Neuronal stem cell (in vitro differentiated cells): ENCODE data around the gene TSPAN17.

Experiments
- DNase-seq: peaks from one replicate; pipeline ENCODE4 v3.0.0-alpha.2; 2013; ENCODE audit warnings: low spot score
- H2AFZ ChIP-seq: one replicate; pipeline ENCODE4 v1.6.1; 2013; ENCODE audit warnings: mild to moderate bottlenecking, low read length, inconsistent platforms
- H2AK5ac ChIP-seq: 2 replicates; pipeline ENCODE4 v1.6.1; 2013; ENCODE audit warnings: low read depth, mild to moderate bottlenecking, inconsistent platforms, low read length, moderate library complexity, mixed read lengths
- H2BK120ac ChIP-seq: 2 replicates; pipeline ENCODE4 v1.6.1; 2013; ENCODE audit warnings: low read depth, mild to moderate bottlenecking, inconsistent platforms, low read length, moderate library complexity, mixed read lengths
- H2BK12ac ChIP-seq: one replicate; pipeline ENCODE4 v1.6.1; 2013; ENCODE audit warnings: low read length, inconsistent platforms
- H2BK15ac ChIP-seq: 2 replicates; pipeline ENCODE4 v1.6.1; 2013; ENCODE audit warnings: mild to moderate bottlenecking, low read length, inconsistent platforms, mixed read lengths
- H2BK5ac ChIP-seq: one replicate; pipeline ENCODE4 v1.6.1; 2013; ENCODE audit warnings: inconsistent platforms, mild to moderate bottlenecking, low read length, moderate library complexity
- H3K14ac ChIP-seq: one replicate; pipeline ENCODE4 v1.6.1; 2013; ENCODE audit warnings: low read length, inconsistent platforms
- H3K18ac ChIP-seq: 2 replicates; pipeline ENCODE4 v1.6.1; 2013; ENCODE audit warnings: low read length, inconsistent platforms
- H3K23ac ChIP-seq: 2 replicates; pipeline ENCODE4 v1.6.1; 2013; ENCODE audit warnings: low read depth, mild to moderate bottlenecking, mixed read lengths, low read length, inconsistent platforms; ENCODE audit not compliant: poor library complexity
- H3K27ac ChIP-seq: replicated peaks from 3 replicates; pipeline ENCODE4 v1.5.1; 2013; ENCODE audit warnings: low read length, inconsistent platforms
- H3K27me3 ChIP-seq, 3 experiments: 2 replicates each; pipeline ENCODE4 v1.6.1; 2013; ENCODE audit warnings: low read length in 3 of 3, mild to moderate bottlenecking in 2 of 3, inconsistent platforms in 1 of 3, low read depth in 1 of 3, mixed read lengths in 1 of 3, moderate library complexity in 1 of 3; ENCODE audit not compliant: control insufficient read depth in 3 of 3, insufficient read depth in 3 of 3
- H3K36me3 ChIP-seq, 2 donors: replicated peaks in 1 of 2; 2 replicates each; pipeline ENCODE4 v1.6.1; 2013; ENCODE audit warnings: low read length in 2 of 2; ENCODE audit not compliant: control insufficient read depth in 2 of 2, insufficient read depth in 2 of 2
- H3K4ac ChIP-seq: 2 replicates; pipeline ENCODE4 v1.6.1; 2013; ENCODE audit warnings: inconsistent platforms, mild to moderate bottlenecking, low read length, moderate library complexity
- H3K4me1 ChIP-seq, 2 donors: 1 replicate in 1 of 2; 2 replicates in 1 of 2; pipeline ENCODE4 v1.6.1; 2013; ENCODE audit warnings: low read length in 2 of 2, low read depth in 1 of 2; ENCODE audit not compliant: control insufficient read depth in 2 of 2, insufficient read depth in 1 of 2
- H3K4me2 ChIP-seq: one replicate; pipeline ENCODE4 v1.6.1; 2013; ENCODE audit warnings: mild to moderate bottlenecking, low read length, inconsistent platforms; ENCODE audit not compliant: insufficient read depth, poor library complexity, severe bottlenecking
- H3K4me3 ChIP-seq, 2 donors: 2 replicates each; pipeline ENCODE4 v1.5.1; 2013; ENCODE audit warnings: low read length in 2 of 2, mild to moderate bottlenecking in 2 of 2, inconsistent platforms in 1 of 2, moderate library complexity in 1 of 2
- H3K79me1 ChIP-seq: one replicate; pipeline ENCODE4 v1.6.1; 2013; ENCODE audit warnings: low read depth, mild to moderate bottlenecking, inconsistent platforms, low read length, moderate library complexity
- H3K9ac ChIP-seq: one replicate; pipeline ENCODE4 v1.6.1; 2013; ENCODE audit warnings: mild to moderate bottlenecking, low read depth, low read length, inconsistent platforms; ENCODE audit not compliant: poor library complexity
- H3K9me3 ChIP-seq, 2 donors: replicated peaks in 1 of 2; 2 replicates each; pipeline versions ENCODE3 to v1.6.1; 2013; ENCODE audit warnings: low read length in 2 of 2, mild to moderate bottlenecking in 2 of 2, inconsistent platforms in 1 of 2, low read depth in 1 of 2, mixed read lengths in 1 of 2, moderate library complexity in 1 of 2; ENCODE audit not compliant: control insufficient read depth in 2 of 2, insufficient read depth in 1 of 2
- H4K8ac ChIP-seq: one replicate; pipeline ENCODE4 v1.6.1; 2013; ENCODE audit warnings: low read depth, mild to moderate bottlenecking, inconsistent platforms, low read length, moderate library complexity
- H4K91ac ChIP-seq: one replicate; pipeline ENCODE4 v1.6.1; 2013; ENCODE audit warnings: low read length, low read depth, mild to moderate bottlenecking, inconsistent platforms; ENCODE audit not compliant: poor library complexity
- WGBS, 2 donors: extraction: QIAGEN DNeasy Blood & Tissue Kit; methylation state at CpG; one replicate each; pipeline ENCODE4 v1.1.7; 2013; ENCODE audit warnings: missing lambda C conversion rate in 2 of 2, mixed read lengths in 1 of 2; ENCODE audit not compliant: insufficient read length in 2 of 2, insufficient replicate concordance in 1 of 2; ENCODE audit errors: extremely low coverage in 2 of 2; 5-methylcytosine and 5-hydroxymethylcytosine counted together

TSPAN17 gene

GRCh38 chr5:176647843-176648473 is 674 bp downstream of the TSPAN17 start:
- peak overlapping the region; percentile 83 for H3K9ac ChIP-seq

GRCh38 chr5:176648474-176649194 is 1.4 kb downstream of the TSPAN17 start:
- WGBS, 2 donors, result no CpG with 5 or more reads among the region's 15 CpGs
- H3K4me2 ChIP-seq, result no peak overlapping the region
- DNase-seq, result no peak
- peaks cover 4 to 13% of the 10 kb centered on the region in 2 donors for H3K36me3 ChIP-seq
- no peaks in the 10 kb centered on the region for H3K9me3 ChIP-seq
- H3K14ac ChIP-seq, result peak overlapping the region; percentile 43
- no peak overlapping the region for H4K91ac ChIP-seq
- peak overlapping the region; percentile 98 for H3K23ac ChIP-seq
- H3K4ac ChIP-seq, result no peak overlapping the region
- H2AFZ ChIP-seq, result no peak overlapping the region
- peak overlapping the region; percentile 39 for H3K18ac ChIP-seq
- peak overlapping the region; percentile 86 for H2BK12ac ChIP-seq
- H3K27ac ChIP-seq, result no peak overlapping the region
- H2BK15ac ChIP-seq, result peak overlapping the region; percentile 86
- H3K79me1 ChIP-seq, result peaks cover 8% of the 10 kb centered on the region
- H2AK5ac ChIP-seq, result peak overlapping the region; percentile 91
- peak overlapping the region; percentile 85 for H2BK5ac ChIP-seq
- H2BK120ac ChIP-seq, result no peak overlapping the region
- H4K8ac ChIP-seq, result no peak overlapping the region
- H3K4me1 ChIP-seq, result peaks cover 4 to 19% of the 10 kb centered on the region in 2 donors
- peak overlapping the region; percentile 75 to 85 for H3K4me3 ChIP-seq
- peak overlapping the region; percentile 83 for H3K9ac ChIP-seq
- peaks cover 0 to 27% (median 4%) of the 10 kb centered on the region in 3 experiments for H3K27me3 ChIP-seq

More at GRCh38 chr5:176647843-176648473, 674 bp downstream of the TSPAN17 start:
- Histone ChIP-seq H3K27me3 (peaks cover 0 to 34% (median 4%) of the 10 kb centered on the region in 3 experiments), H4K91ac (no peak overlapping the region), H2AK5ac (peak overlapping the region; percentile 91), H2BK5ac (peak overlapping the region; percentile 85), H4K8ac (no peak overlapping the region), H3K18ac (peak overlapping the region; percentile 96), H3K27ac (no peak overlapping the region), H2BK15ac (peak overlapping the region; percentile 86), H3K79me1 (peaks cover 6% of the 10 kb centered on the region), H2BK12ac (no peak overlapping the region), H3K23ac (peak overlapping the region; percentile 52), H2BK120ac (no peak overlapping the region), H3K4ac (no peak overlapping the region), H3K9me3 (no peaks in the 10 kb centered on the region), H2AFZ (peak overlapping the region; percentile 96), H3K36me3 (peaks cover 0 to 7% of the 10 kb centered on the region in 2 donors), H3K14ac (peak overlapping the region; percentile 43), H3K4me2 (peak overlapping the region; percentile 100), H3K4me3 (peak overlapping the region; percentile 75 to 85), H3K4me1 (peaks cover 4 to 19% of the 10 kb centered on the region in 2 donors)
- no peak for DNase-seq
- WGBS, 2 donors, result no CpG with 5 or more reads among the region's 20 CpGs

GRCh38 chr5:176650354-176650884 is 3.1 kb downstream of the TSPAN17 start:
- Histone ChIP-seq H3K27ac (no peak overlapping the region), H3K23ac (no peak overlapping the region), H4K8ac (no peak overlapping the region), H3K9ac (no peak overlapping the region), H2AK5ac (peak overlapping the region; percentile 85), H3K79me1 (peaks cover 8% of the 10 kb centered on the region), H2BK5ac (no peak overlapping the region), H3K9me3 (no peaks in the 10 kb centered on the region), H2BK15ac (no peak overlapping the region), H2BK120ac (no peak overlapping the region), H3K4me2 (no peak overlapping the region), H3K27me3 (peaks cover 0 to 9% (median 4%) of the 10 kb centered on the region in 3 experiments), H3K14ac (no peak overlapping the region), H2AFZ (no peak overlapping the region), H4K91ac (no peak overlapping the region), H3K4ac (no peak overlapping the region), H3K36me3 (peaks cover 5 to 22% of the 10 kb centered on the region in 2 donors), H3K4me1 (peaks cover 4 to 12% of the 10 kb centered on the region in 2 donors), H2BK12ac (peak overlapping the region; percentile 35), H3K4me3 (no peak overlapping the region), H3K18ac (no peak overlapping the region)
- no peak for DNase-seq
- no CpG with 5 or more reads among the region's 8 CpGs for WGBS, 2 donors

- no peak overlapping the region for H2AFZ ChIP-seq
- no peak overlapping the region for H3K23ac ChIP-seq
- H4K8ac ChIP-seq, result peak overlapping the region; percentile 78
- no peak overlapping the region for H3K4me3 ChIP-seq
- no peak overlapping the region for H3K27ac ChIP-seq
- no peaks in the 10 kb centered on the region for H3K9me3 ChIP-seq
- peaks cover 5 to 22% of the 10 kb centered on the region in 2 donors for H3K36me3 ChIP-seq
- H3K9ac ChIP-seq, result peak overlapping the region; percentile 10
- no peak overlapping the region for H2BK120ac ChIP-seq
- no peak overlapping the region for H2BK5ac ChIP-seq
- H3K14ac ChIP-seq, result no peak overlapping the region
- peaks cover 4 to 12% of the 10 kb centered on the region in 2 donors for H3K4me1 ChIP-seq
- peaks cover 0 to 4% (median 0%) of the 10 kb centered on the region in 3 experiments for H3K27me3 ChIP-seq
- peaks cover 8% of the 10 kb centered on the region for H3K79me1 ChIP-seq
- no peak overlapping the region for H3K4ac ChIP-seq
- H2AK5ac ChIP-seq, result peak overlapping the region; percentile 63
- H4K91ac ChIP-seq, result no peak overlapping the region
- DNase-seq, result no peak
- no peak overlapping the region for H3K18ac ChIP-seq
- H3K4me2 ChIP-seq, result no peak overlapping the region
- H2BK12ac ChIP-seq, result no peak overlapping the region
- WGBS, 2 donors, result no CpG with 5 or more reads among the region's 17 CpGs
- no peak overlapping the region for H2BK15ac ChIP-seq
These were observed 4.2 kb downstream of the TSPAN17 start for GRCh38 chr5:176651472-176651980.
